Right lobe of liver (tissue), 6 donors: Measurements from ENCODE around the gene C2CD3. TPM values are rescaled to one million over a fixed set of nuclear protein-coding genes. Genes with fewer than 3 reads are reported as not detected.
A peak's percentile ranks its signal among the peaks of the same experiment; 100 is the strongest.

Experiments used
- ATAC-seq, 4 donors: fragments of 200-7000 bp; cut with Tn5 transposase; one replicate each; pipeline ENCODE4 v1.9.1; 2020; ENCODE audit warnings: mild to moderate bottlenecking in 4 of 4, moderate library complexity in 4 of 4
- DNase-seq, 3 donors: peaks; one replicate each; pipeline ENCODE4 v3.0.0-alpha.2; 2020
- H3K27ac ChIP-seq, 3 donors: fragments of 200-600 bp; one replicate each; pipeline ENCODE4 v1.8.0; 2022
- H3K27me3 ChIP-seq, 2 donors: fragments of 200-600 bp; one replicate each; pipeline ENCODE4 v1.8.0; 2022
- H3K36me3 ChIP-seq, 4 donors: fragments of 200-600 bp; sonication (generic) in 1 of 4; one replicate each; pipeline versions ENCODE4 v1.5.1 to v1.8.0; 2017 to 2022; ENCODE audit warnings: control low read depth in 1 of 4
- H3K4me1 ChIP-seq, 4 donors: fragments of 200-600 bp; sonication (generic) in 1 of 4; one replicate each; pipeline versions ENCODE4 v1.5.1 to v1.8.0; 2017 to 2022; ENCODE audit warnings: control low read depth in 1 of 4
- H3K4me3 ChIP-seq, 3 donors: fragments of 200-600 bp; one replicate each; pipeline ENCODE4 v1.8.0; 2022
- H3K9me3 ChIP-seq, 4 donors: fragments of 200-600 bp; sonication (generic) in 1 of 4; one replicate each; pipeline versions ENCODE4 v1.5.1 to v1.8.0; 2017 to 2022; ENCODE audit warnings: control low read depth in 1 of 4
- POLR2A ChIP-seq: fragments of 450-650 bp; IDR thresholded peaks from one replicate; pipeline ENCODE4 v1.6.1; 2017; ENCODE audit warnings: antibody characterized with exemption, mild to moderate bottlenecking
- WGBS: methylation state at CpG from one replicate; pipeline ENCODE4 v1.1.6; 2018; ENCODE audit warnings: low coverage, low lambda C conversion rate; ENCODE audit not compliant: insufficient coverage; ENCODE audit errors: missing lambda C conversion rate; 5-methylcytosine and 5-hydroxymethylcytosine counted together
- intact Hi-C, 2 donors: fragments of 100-400 bp; cut with DNase I; formaldehyde crosslinking; loops; one replicate each; pipeline versions ENCODE4 v1.11.2 to v1.14.1; 2022
- total RNA-seq, 6 experiments: library from RNA; depleted of rRNA in 2 of 6; stranded (reverse); fragments of >200 nt in 2 of 6; fragmentation: NEBNext Ultra II Directional in 3 of 6; extraction: Animal tissue kit (Norgen Biotek cat#: 25700) in 3 of 6; gene quantifications; one replicate each; pipeline versions ENCODE4 v1.1.0 to v1.2.4, GENCODE V29; 2016 to 2023
- TF ChIP-seq, protein P1 (sequence below), 4 donors: fragments of 200-600 bp in 3 of 4; fragments of 450-650 bp in 1 of 4; IDR thresholded peaks; one replicate each; pipeline versions ENCODE4 v1.5.1 to v1.8.0; 2016 to 2022; ENCODE audit warnings: antibody characterized with exemption in 4 of 4, mild to moderate bottlenecking in 2 of 4
- donor health status: DM: no; HTN: yes; CAD: no.
- donor health status: DM: no; HTN: no; CAD: no.
- donor health status: DM: no; HTN: no; CAD: no.
- donor health status: DM: no; HTN: yes; CAD: no.
- donor health status: DM: no; HTN: yes; CAD: no.

C2CD3 gene
- total RNA-seq, 6 experiments from 2014 or later = 4.8 to 9.6 (median 7.4) TPM

DNA sequence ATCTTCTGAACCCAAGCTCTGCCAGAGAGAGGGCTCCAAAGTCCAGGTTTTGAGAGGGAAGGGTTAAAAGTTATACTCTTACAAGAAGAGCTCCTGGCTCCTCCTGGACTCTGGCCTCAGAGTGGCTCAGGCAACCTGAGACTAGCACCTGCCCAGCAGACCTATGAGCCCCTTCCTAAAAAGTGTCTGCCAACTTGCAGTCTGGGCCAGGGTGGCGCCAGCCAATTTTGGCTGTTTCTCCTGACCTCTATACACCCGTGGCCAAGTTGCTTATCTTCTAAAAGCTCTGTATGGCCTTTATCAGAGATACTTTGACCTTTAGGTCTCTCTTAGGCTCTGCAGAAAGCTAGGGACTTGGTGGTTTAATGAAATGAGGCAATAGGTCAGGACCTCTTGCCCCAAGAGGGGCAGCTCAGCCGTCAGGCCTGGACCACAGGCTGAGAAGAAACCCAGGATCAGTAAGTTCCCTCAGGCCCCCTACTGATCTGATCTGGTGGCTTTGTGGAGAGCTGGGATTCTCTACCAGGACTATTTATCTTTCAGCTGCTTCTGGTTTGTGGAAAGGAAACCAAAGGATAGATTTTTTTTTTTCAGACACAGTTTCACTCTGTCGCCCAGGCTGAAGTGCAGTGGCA is 151.6 kb downstream of the C2CD3 start:
- DNase-seq (peak; percentile 37 to 84 (median 67)), ATAC-seq (peak; percentile 57 to 76 (median 66))
- Histone ChIP-seq H3K4me3 (no peak overlapping the region), H3K27me3 (no peaks in the 10 kb centered on the region), H3K36me3 (no peaks in the 10 kb centered on the region), H3K27ac (peak overlapping the region; percentile 77 to 94 (median 80)), H3K4me1 (peaks cover 0 to 27% (median 14%) of the 10 kb centered on the region in 4 donors), H3K9me3 (no peaks in the 10 kb centered on the region)
- WGBS = 8% methylated on average over 4 of the region's 4 CpGs
- TF ChIP-seq POLR2A = no peak
- TF ChIP-seq, protein P1, sequence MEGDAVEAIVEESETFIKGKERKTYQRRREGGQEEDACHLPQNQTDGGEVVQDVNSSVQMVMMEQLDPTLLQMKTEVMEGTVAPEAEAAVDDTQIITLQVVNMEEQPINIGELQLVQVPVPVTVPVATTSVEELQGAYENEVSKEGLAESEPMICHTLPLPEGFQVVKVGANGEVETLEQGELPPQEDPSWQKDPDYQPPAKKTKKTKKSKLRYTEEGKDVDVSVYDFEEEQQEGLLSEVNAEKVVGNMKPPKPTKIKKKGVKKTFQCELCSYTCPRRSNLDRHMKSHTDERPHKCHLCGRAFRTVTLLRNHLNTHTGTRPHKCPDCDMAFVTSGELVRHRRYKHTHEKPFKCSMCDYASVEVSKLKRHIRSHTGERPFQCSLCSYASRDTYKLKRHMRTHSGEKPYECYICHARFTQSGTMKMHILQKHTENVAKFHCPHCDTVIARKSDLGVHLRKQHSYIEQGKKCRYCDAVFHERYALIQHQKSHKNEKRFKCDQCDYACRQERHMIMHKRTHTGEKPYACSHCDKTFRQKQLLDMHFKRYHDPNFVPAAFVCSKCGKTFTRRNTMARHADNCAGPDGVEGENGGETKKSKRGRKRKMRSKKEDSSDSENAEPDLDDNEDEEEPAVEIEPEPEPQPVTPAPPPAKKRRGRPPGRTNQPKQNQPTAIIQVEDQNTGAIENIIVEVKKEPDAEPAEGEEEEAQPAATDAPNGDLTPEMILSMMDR (IDR thresholded peaks at IDR 0.05) = no peak
- intact Hi-C loops = no loop called here

DNA sequence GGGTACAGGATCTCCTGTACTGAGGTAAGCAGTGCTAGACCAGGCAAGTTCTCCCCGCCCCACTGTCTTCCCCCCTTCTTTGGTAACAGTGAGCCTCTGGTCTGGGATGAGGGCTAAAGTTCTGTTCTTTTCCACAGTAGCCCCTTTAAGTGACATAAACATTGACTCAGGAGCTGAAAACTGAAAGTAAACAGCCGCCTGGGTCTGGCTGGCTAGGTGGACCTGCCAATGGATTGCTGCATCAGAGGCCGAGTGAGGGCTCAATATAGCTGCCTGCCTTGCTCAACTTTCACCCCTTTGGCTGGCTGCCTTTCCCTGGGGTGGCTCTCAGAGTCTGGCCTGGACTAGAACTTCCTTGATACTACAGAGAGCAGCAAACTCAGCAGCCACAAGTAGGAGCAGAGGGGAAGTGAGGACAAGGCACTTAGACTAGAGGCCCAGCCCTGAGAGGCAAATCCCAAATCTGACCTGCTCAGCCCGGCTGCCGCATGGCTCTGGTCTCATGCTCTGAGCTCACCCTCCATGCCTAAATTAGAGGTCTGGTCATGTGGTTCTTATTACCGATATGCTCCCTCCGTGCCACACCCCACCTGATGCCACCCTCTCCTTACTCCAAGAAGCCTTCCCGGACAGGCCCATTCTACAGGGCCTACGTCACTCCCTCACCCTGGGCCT is 152.3 kb downstream of the C2CD3 start:
- H3K27me3 ChIP-seq = no peaks in the 10 kb centered on the region
- WGBS = 23% methylated on average over 4 of the region's 9 CpGs
- H3K4me3 ChIP-seq = no peak overlapping the region
- DNase-seq (peak; percentile 93 to 98 (median 96)), ATAC-seq (peak; percentile 90 to 93 (median 92))
- no peak for TF ChIP-seq POLR2A
- TF ChIP-seq, protein P1 (IDR thresholded peaks at IDR 0.05) = no peak
- H3K4me1 ChIP-seq = peaks cover 0 to 27% (median 14%) of the 10 kb centered on the region in 4 donors
- H3K36me3 ChIP-seq = no peaks in the 10 kb centered on the region
- H3K9me3 ChIP-seq = no peaks in the 10 kb centered on the region
- intact Hi-C loops = no loop called here
- peak overlapping the region; percentile 77 to 94 (median 80) for H3K27ac ChIP-seq

DNA sequence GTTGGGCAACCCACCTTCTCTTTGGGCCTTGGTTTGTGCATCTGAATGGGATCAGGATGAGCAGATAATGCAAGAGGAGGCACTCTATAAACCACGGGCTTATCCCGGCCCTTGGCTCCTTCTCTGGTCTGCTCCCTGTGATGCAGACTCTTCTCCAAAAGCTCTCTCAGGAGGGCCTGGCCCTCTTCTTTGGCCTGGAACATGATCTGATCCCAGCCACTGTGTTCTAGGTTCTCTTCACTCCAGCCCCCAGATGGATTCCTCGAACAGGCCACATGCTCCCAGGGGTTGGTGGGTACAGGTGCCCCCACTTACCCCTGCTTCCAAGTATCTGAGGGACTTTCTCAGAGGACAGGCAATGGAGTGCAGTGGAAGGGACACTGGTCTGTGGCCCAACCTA is 153.2 kb downstream of the C2CD3 start:
- ATAC-seq (no peak), DNase-seq (no peak)
- Histone ChIP-seq H3K4me3 (no peak overlapping the region), H3K27me3 (no peaks in the 10 kb centered on the region), H3K36me3 (no peaks in the 10 kb centered on the region), H3K4me1 (peaks cover 0 to 27% (median 14%) of the 10 kb centered on the region in 4 donors), H3K9me3 (no peaks in the 10 kb centered on the region), H3K27ac (peak overlapping the region in 2 of 3 donors; percentile 80 to 94)
- no CpG with 5 or more reads among the region's 3 CpGs for WGBS
- TF ChIP-seq, protein P1 (IDR thresholded peaks at IDR 0.05) = no peak
- TF ChIP-seq POLR2A = no peak
- intact Hi-C loops = no loop called here

GRCh38 chr11:74015919-74016684 is 154.7 kb downstream of the C2CD3 start:
- H3K4me3 ChIP-seq = no peak overlapping the region
- no peak for TF ChIP-seq POLR2A
- TF ChIP-seq, protein P1 (IDR thresholded peaks at IDR 0.05) = no peak
- no peak for DNase-seq
- intact Hi-C loops = no loop called here
- H3K4me1 ChIP-seq = peaks cover 0 to 27% (median 14%) of the 10 kb centered on the region in 4 donors
- 90% methylated on average over 2 of the region's 5 CpGs for WGBS
- H3K27me3 ChIP-seq = no peaks in the 10 kb centered on the region
- ATAC-seq = no peak
- no peak overlapping the region for H3K27ac ChIP-seq
- H3K9me3 ChIP-seq = no peaks in the 10 kb centered on the region
- H3K36me3 ChIP-seq = no peaks in the 10 kb centered on the region
